Fibroblast of the aortic adventitia (primary cell): Measurements from ENCODE around the gene CYTH3. TPM values are rescaled to one million over a fixed set of nuclear protein-coding genes. Genes with fewer than 3 reads are reported as not detected.
"Not testable (repeated sequence)": the region's sequence is repeated elsewhere in the genome, so short reads cannot be mapped to it uniquely, and the experiment has no call there.

Experiments used
- DNase-seq: peaks from one replicate; pipeline ENCODE4 v3.0.0-alpha.2; 2010; ENCODE audit warnings: low read depth
- H3K4me3 ChIP-seq: 2 replicates; pipeline ENCODE4 v1.5.1; 2011; ENCODE audit warnings: low read depth, mild to moderate bottlenecking, control low read depth, low read length, moderate library complexity
- total RNA-seq: library from RNA; depleted of rRNA; stranded (reverse); fragments of >200 nt; gene quantifications from 2 replicates; pipeline ENCODE4 v1.2.3, GENCODE V29; 2012; ENCODE audit warnings: low replicate concordance
- TF ChIP-seq, protein P1 (sequence below): IDR thresholded peaks from 2 replicates; pipeline ENCODE4 v1.5.1; 2011; ENCODE audit warnings: mild to moderate bottlenecking, low read length, control low read depth, inconsistent platforms; ENCODE audit not compliant: insufficient read depth

Gene CYTH3
- total RNA-seq, 1 donor: 27.1 TPM

DNA sequence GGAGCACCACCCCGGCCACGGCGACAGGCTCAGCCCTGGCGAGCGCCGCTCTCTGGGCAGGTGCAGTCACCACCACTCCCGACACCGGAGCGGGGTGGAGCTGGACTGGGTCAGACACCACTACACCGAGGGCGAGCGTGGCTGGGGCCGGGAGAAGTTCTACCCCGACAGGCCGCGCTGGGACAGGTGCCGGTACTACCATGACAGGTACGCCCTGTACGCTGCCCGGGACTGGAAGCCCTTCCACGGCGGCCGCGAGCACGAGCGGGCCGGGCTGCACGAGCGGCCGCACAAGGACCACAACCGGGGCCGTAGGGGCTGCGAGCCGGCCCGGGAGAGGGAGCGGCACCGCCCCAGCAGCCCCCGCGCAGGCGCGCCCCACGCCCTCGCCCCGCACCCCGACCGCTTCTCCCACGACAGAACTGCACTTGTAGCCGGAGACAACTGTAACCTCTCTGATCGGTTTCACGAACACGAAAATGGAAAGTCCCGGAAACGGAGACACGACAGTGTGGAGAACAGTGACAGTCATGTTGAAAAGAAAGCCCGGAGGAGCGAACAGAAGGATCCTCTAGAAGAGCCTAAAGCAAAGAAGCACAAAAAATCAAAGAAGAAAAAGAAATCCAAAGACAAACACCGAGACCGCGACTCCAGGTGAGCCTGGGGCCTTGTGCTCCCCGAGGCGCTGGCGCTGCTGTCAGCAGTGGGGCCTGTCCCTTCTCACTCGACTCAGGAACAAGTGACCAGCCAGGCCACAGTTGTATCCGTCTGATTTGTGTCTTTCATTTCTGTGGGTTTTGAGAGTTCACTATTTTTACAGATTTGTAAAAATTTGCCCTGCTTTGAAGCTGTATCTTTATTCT, 117.7 kb downstream of the CYTH3 start:
- DNase-seq: no peak
- TF ChIP-seq, protein P1, sequence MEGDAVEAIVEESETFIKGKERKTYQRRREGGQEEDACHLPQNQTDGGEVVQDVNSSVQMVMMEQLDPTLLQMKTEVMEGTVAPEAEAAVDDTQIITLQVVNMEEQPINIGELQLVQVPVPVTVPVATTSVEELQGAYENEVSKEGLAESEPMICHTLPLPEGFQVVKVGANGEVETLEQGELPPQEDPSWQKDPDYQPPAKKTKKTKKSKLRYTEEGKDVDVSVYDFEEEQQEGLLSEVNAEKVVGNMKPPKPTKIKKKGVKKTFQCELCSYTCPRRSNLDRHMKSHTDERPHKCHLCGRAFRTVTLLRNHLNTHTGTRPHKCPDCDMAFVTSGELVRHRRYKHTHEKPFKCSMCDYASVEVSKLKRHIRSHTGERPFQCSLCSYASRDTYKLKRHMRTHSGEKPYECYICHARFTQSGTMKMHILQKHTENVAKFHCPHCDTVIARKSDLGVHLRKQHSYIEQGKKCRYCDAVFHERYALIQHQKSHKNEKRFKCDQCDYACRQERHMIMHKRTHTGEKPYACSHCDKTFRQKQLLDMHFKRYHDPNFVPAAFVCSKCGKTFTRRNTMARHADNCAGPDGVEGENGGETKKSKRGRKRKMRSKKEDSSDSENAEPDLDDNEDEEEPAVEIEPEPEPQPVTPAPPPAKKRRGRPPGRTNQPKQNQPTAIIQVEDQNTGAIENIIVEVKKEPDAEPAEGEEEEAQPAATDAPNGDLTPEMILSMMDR: no peak
- H3K4me3 ChIP-seq: no peak overlapping the region

DNA sequence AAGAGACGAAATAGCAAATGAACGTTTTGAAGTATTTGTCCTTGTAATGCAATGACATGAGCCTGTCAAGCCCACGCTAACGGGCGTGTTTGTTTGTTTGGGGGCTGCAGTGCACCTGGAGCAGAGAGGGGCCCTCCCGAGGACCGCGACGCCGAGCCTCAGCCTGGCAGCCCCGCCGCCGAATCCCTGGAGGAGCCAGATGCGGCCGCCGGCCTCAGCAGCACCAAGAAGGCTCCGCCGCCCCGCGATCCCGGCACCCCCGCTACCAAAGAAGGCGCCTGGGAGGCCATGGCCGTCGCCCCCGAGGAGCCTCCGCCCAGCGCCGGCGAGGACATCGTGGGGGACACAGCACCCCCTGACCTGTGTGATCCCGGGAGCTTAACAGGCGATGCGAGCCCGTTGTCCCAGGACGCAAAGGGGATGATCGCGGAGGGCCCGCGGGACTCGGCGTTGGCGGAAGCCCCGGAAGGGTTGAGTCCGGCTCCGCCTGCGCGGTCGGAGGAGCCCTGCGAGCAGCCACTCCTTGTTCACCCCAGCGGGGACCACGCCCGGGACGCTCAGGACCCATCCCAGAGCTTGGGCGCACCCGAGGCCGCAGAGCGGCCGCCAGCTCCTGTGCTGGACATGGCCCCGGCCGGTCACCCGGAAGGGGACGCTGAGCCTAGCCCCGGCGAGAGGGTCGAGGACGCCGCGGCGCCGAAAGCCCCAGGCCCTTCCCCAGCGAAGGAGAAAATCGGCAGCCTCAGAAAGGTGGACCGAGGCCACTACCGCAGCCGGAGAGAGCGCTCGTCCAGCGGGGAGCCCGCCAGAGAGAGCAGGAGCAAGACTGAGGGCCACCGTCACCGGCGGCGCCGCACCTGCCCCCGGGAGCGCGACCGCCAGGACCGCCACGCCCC, 118.5 kb downstream of the CYTH3 start:
- no peak overlapping the region for H3K4me3 ChIP-seq
- DNase-seq: no peak
- TF ChIP-seq, protein P1: no peak

DNA sequence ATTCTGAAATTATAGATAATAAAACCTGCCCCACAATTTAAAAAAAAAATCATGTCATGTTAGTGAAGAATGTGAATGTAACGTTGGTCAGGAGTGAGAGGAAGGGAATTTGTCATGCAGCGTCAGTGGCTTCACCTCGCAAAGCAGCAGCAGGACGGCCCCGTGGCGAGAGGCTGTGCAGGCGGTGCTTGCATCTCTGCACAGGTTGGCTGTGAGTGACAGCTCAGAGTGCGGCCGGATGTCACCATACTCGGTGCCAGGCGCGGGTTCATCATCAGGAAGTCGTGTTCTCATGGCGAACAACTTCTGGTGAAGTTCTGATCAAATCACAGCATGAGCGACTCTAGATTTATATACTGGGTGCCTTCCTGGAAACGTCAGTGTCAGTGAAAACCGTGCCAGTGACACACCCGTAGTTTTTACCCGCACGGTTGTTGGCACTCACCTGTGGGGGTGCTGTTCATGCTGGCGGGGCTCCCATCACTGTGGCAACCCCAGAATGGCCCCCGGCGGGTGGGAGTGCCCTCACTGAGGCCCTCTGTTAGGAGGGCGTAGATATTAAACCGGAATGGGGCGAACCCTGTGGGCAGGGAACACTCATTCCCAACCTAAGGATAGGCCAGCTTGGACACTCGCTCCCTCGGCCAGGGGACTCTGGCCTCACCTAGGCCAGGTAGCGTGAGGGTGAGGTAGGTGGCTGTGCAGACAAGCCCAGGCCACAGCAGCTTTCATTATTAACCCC, 120.3 kb downstream of the CYTH3 start:
- TF ChIP-seq, protein P1: no peak
- H3K4me3 ChIP-seq: no peak overlapping the region
- no peak for DNase-seq

DNA sequence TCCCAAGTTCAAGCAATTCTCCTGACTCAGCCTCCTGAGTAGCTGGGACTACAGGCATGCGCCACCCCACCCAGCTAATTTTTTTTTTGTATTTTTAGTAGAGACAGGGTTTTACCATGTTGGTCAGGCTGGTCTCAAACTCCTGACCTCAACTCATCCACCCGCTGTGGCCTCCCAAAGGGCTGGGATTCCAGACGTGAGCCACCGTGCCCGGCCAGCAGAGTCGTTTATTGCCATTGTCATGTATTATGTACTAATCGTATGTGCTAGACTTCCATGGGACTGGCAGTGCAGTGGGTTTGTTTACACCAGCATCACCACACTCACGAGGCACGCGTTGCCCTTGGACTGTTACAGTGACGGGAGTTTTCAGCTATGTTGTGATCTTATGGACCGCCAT, 120.9 kb downstream of the CYTH3 start:
- not testable (repeated sequence) for H3K4me3 ChIP-seq, DNase-seq

DNA sequence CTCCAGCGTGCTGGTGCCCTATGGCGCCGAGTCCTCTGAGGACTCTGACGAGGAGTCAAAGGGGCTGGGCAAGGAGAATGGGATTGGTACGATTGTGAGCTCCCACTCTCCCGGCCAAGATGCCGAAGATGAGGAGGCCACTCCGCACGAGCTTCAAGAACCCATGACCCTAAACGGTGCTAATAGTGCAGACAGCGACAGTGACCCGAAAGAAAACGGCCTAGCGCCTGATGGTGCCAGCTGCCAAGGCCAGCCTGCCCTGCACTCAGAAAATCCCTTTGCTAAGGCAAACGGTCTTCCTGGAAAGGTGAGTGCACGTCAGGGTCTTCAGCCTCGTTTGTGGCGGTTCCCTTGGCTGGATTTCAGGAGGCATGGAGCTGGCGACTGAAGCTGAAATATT, 122.4 kb downstream of the CYTH3 start:
- H3K4me3 ChIP-seq: no peak overlapping the region
- TF ChIP-seq, protein P1: no peak
- no peak for DNase-seq

DNA sequence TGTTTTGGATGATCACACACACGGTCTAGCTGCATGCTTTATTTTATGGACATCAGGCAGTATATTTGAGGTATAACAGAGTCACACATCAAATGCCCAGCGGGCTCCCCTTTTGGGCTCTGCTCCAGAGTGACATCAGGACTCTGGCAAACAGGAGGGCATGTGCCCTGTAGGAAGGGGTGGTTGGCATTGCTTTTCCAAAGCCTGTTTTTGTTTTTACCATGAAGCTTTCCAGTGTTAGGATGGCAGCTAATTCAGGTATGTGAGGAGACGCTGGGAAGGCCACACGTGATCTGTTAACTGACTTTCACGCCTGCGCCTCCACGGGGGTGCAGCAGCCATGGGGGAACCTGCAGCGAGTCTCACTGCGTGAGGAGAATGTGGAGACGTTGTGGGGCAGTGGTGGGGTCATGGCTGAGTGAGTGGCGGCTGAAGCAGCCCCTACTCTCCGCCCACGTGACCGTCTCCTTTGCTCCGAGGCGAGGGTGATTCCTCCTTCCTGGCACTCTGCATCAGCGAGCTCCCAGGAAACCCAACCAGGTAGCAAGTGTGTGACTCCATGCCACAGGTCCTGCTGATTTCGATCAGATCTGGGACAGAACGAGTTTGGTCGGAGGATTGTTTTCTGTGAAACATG, 123.6 kb downstream of the CYTH3 start:
- DNase-seq: no peak
- no peak overlapping the region for H3K4me3 ChIP-seq
- TF ChIP-seq, protein P1: no peak
